CD4-positive, alpha-beta T cell treated with Interleukin-4 for 1 hour (primary cell): Measurements from ENCODE around the gene RGN.
"Not testable (repeated sequence)": the region's sequence is repeated elsewhere in the genome, so short reads cannot be mapped to it uniquely, and the experiment has no call there.

Experiments
- DNase-seq, 2 donors: peaks; one replicate each; pipeline ENCODE4 v3.0.0-alpha.2; 2020 to 2022

Gene RGN

DNA sequence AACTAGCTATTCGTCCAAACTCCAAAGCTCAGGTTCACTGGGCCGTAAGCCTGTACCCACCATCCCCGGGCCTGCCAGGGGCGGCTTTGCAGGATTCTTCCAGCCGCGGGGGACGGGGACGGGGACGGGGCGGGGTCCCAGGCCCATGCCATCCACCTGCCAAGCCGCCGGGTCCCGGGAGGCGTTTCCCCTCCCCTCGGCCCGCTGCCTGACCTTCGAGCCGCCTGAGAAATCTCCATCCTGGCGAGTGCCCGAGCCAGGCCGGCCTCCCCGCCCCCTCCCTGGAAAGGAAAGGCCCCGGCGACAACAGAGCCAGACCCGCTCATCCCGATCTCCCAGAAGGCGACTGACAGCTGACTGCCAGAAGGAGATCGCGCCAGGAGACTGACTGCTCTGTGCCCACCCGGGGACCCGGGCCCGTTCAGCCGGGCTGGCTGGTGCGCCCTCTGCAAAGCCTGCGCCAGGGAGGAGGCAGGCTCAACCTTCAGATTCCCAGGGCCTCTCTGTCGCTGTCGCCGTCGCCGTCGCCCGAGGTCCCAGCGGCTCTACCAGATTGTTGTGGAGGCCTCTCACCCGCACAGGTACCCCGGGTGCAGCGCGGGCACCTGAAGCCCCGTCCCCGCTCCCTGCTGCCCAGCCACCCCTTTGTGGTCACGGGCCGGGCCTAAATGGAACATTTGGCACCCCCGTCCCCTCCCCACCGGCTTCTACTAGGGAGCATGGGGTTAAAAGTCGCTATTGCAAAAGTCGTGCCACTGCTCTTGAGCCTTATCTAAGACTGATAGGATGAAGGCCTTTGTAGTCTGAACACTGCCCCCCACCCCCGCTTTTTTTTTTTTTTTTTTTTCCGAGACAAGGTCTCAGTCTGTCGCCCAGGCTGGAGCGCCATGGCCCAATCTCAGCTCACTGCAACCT lies at the start of gene RGN:
RGN (plus strand) TSS at position 315 of the 915 bp plus-strand sequence. CDS start 2,702 bp downstream, outside the sequence.
- no peak for DNase-seq

DNA sequence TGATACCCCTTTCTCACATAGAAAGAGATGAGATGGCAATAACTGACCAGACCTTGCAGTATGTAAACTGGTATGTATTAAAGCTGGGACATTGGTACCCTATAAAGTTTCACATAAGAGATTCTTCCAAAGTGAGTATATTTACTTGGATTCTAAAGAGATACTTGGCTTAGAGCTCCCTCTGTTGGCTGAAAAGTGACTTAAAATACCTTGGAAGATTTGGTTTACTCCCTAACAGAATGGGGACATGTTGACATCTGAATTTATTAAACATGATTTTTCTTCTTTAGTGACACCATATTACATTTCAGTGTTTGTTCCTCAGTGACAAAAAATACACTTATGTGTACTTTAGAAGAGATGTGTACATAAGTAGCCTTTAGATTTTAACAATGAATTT lies 47.9 kb upstream of the RGN start:
- peak in 1 of 2 donors; percentile 43 for DNase-seq

DNA sequence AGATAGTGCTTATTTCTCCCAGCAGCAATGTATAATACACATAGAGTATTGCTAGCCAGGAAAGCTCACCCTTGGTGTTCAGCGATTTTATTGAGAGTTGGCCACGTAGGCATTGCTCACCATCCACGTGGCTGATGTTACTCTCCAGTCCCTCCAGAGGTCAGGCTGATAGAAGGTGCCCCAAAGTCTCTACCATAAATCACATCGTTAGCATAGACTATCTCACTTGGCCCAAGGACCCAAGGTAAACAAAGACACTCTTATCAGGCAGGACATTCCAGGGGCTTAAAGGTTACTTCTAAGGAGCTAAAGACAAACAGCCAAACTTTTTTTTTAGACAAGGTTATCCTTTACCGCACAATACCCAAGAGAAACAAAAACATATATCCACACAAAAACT lies 30.3 kb upstream of the RGN start:
- no peak for DNase-seq

DNA sequence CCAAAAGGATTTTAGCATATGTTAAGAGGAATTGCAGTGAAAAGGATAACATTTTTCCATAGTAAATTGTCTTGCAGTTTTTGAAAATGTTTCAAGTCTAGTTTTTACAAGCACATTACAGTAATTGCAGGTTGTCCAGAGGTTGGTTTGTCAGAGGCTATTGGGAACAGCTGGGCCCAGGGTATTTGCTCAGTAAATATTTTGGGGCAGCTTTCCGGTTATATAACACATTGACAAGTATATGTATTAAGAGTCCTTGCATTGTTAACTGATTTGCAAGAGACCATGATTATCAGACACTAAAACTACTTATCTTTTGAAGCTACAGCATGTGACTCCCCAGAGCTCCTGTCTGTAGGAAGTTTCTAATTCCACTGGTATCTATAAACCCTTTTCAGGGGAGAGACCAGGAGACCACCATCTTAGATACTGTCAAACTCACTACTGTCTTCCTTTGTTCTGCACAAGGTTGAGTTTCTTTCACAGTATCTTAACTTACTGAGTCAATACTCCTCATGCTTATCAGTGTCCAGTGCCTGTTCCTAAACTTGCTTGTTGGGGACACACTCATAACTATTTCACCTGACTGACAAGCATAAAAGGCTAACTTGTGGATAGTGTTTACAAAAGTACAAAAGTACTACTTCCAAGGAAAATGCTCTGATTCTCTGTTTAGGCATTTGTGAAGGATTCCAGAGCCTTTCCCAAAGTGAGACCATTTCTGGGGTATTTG lies 18.9 kb upstream of the RGN start:
- no peak for DNase-seq

DNA sequence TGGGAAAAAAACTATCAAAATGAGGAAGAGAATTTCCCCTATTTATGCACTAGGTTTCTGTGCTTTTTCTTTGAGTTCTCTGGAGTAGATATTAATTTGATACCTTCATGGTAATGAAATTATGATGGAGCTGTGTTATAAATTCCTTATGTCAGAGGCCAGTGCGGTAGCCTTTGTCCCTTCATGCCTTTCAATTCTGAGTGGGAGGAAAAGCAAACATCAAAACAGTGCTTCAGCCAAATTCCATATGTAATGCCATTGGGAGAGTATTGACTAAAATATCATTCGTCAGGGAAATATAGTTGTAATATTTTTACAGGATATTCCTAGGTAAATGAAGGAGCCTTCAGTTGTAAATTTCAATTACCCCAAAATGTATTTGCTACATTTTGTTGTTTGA lies 17.5 kb upstream of the RGN start:
- DNase-seq: no peak

DNA sequence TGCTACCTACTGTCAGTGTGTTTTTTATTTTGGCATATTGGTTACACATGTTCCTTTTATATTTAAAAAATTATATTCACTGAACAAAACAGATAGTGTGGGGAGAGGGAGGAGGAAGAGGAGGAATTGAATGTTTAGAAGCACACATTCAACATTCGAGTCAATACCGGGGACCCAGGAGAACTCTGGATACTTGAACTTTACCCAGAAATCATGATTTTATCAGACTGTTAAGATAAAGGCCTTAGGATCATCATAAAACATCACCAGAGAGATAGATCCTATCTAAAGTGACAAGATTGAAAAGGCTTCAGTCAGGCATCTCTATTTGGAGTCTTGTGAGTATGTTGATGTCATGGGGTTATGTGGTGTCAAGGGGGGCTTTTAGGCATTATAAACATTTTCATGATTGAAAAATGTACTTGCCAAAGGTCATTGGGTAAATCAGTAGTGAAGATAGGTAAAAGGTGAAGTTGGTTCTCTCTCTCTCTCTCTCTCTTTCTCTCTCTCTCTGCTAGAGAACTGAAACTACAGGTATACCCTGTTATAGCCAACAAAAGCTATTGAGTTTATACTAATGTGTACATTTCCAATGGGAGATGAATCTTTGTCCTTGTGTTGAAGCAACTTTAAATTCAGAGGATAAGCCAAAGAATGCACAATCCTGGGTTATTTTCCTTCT lies 16.9 kb upstream of the RGN start:
- DNase-seq: no peak

DNA sequence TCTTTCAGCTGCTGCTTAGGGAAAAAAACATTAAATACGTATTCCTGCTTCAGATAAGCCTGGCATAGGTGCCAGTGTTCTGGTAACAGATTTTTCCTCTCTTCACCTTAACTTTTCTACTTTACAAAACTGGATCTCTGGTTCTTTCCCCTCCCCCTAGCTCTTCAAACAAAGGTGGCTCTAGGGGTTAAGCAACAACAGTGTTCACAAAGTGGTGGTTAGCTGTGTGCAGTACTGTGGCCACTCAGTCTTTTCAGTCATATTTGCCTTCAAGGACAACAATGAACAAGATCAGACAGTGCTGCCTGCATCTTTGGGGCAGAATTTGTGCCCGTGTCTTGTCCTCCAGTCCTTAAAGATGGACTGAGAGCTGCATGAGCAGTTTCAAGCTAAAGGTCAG lies 15.1 kb upstream of the RGN start:
- no peak for DNase-seq

DNA sequence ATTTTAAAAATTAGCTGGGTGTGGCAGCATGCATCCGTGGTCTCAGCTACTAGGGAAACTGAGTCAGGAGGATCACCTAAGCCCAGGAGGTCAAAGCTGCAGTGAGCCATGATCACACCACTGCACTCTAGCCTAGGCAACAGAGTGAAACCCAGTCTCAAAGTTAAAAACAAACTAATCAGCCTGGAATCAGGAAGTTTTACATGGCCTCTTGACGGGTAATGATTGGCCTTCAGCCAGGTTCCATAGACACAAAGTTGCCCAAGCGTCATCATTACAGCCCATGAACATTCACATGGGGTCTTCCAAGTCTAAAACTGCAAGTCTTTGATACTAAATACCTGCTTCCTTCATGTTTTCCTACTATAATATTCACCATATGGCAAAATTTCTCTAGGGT lies 10.0 kb upstream of the RGN start:
- no peak for DNase-seq

DNA sequence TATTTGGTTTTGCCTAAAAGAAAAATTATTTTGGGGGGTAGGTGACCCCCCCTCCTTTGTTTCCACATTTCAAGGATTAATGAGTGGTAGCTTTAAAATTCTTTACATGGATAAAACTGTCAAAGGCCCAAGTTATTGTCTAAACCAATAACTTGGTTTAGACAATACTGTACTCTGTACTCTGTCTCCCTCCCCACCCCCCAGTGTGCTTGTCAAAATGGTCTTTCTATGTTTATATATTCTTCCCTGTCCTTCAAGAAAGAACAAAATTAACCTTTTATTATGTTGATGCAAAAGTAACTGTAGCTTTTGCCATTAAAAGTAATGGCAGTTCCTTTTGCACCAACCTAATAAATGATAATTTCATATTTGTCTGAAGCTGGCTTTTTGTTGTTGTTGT lies 9.5 kb upstream of the RGN start:
- DNase-seq: no peak

DNA sequence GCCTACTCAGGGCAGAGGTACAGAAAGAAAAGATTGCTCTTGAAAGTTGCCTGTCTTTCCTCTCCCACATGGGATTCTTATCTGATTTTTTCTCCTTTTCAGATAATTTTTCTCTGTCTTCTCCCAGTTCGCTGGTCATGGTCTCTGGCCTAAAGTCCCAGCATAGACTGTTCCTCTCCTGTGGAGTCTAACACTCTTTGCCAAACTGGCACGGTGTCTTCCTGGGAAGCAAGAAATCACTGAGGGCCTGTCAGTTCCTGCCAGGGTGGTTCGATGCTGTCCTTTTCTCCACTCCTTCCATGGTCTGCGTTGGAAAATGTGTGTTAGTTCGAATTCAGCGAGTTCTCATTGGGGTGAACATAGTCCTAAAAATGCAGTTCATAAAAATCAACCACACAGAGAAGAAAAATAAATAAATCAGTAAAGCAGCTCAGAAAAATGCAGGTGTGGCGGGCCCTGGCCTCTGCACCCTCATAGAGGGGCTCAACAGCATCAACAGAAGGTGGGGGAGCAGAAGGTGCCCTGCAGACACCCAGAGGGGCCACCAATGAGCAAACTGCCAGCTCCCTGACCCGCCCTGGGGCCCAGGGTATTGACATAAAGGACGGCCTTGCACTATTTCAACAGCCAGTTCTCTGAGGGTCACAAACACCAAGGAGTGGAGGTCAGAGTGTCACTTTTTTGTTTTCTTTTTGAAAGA lies 2.1 kb downstream of the RGN start:
- DNase-seq: no peak

DNA sequence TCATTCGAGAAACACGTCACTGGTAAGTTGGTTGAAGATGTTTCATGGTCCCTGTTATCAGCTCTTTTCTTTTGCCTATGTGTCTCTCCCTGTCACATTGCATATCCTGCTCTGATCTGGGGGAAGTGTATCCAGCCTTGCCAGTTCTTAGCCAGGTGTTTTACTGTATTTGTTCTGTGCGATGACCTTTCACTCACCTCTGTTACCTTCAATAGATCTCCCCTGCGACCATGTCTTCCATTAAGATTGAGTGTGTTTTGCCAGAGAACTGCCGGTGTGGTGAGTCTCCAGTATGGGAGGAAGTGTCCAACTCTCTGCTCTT lies 2.6 kb downstream of the RGN start:
- DNase-seq: no peak

DNA sequence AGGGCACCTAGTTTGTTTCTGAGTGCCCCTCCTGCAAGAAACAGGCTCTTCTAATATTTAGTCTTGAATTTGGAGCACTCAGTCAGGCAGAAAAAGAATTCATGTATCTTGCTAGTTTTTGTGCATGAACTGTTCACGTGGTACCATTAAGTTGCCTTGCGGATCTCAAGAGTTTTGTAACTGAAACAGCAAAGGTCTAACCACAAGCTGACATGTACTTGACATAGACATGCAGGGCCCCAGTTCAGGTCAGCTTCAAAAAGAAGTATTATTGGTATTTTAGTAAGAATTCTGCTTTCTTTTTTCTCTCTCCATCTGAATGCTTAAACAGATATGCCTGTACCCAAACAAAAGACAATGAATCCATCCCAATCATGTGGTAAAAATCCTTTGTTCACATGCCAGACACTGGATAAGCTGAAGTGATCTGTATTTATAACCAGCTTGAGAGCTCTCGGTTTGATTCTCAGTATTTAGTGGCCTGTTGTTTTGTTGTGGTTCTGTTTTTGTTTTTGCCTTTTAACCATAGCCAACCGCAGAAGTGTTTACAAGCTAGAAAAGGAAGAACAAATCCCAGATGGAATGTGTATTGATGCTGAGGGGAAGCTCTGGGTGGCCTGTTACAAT lies 13.0 kb downstream of the RGN start:
- no peak for DNase-seq

DNA sequence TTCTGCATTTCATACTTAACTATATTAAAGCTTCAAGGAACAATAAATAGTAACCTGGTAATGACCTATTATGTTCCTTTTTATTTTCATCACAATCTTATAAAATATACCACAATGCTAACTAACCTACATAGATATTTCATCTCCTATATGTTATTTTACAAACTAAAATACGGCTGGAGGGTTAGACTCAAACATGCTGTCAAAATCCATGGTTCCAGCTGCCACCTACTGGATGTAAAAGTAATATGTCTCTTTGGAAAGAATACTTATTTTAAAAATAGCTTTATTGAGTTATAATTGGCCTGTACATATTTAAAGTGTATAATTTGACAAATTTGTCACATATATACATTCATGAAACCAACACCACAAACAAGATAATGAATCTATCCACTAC lies 15.0 kb downstream of the RGN start:
- DNase-seq: peak in 1 of 2 donors; percentile 20

DNA sequence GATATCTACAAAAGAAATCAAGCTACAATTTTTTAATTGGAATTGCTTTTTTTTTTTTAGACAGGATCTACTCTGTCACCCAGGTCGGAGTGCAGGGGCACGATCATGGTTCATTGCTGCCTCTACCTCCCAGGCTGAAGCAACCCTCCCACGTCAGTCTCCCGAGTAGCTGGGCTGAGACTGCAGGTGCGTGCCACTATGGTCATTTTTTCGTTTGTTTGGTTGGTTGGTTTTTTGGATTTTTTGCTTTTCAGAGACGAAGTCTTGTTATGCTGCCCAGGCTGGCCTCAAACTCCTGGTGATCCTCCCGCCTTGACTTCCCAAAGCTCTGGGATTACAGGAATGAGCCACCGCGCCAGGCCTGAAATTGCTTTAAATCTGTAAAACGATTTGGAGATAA lies 15.6 kb downstream of the RGN start:
- no peak for DNase-seq

DNA sequence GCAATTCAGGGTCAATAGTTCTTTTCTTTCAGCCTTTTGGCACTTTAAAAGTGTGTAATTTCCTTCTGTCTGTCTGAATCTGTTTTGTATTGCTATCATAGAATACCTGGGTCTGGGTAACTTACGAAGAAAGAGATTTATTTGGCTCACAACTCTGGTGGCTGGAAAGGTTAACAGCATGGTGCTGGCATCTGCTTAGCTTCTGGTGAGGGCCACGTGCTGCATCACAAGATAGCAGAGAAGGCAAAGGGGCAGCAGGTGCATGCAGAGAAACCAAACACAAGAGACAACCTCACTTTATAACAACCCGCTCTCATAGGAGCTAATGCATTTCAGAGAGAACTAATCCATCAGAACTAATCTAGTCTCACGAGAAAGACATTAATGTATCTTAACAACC lies 18.8 kb downstream of the RGN start:
- DNase-seq: no peak

DNA sequence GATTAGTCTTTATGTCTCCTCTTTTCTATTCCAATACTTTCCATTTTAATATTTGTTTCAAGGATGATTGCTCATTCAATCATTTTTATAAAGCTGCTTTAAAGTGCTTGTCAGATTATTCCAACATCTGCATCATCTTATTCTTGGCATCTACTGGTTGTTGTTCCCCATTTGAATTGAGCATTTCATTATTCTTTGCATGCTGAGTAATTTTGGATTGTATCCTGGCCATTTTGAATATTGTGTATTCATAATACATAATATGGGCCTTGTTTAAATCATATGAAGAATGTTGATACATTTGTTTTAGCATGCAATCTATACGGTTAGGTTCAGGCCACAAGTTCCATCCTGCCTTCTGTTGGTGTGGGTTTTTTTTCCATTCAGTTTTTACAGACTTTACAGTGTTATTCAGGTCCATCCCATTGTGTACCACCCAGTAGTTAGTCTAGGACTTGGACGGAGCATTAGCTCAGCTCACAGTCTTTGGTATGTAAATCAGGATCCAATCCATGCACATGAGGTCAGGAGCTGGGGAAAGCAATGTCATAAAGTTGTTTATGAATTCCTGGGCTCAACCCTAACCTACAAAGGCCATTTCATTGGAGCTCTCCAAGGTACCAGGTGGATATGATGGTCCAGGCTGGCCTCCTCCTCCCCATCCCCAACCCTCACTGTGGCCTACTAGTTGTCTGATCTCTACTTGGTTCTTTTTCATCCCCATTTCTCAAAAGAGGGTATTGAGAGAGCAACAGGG lies 20.3 kb downstream of the RGN start:
- DNase-seq: no peak

DNA sequence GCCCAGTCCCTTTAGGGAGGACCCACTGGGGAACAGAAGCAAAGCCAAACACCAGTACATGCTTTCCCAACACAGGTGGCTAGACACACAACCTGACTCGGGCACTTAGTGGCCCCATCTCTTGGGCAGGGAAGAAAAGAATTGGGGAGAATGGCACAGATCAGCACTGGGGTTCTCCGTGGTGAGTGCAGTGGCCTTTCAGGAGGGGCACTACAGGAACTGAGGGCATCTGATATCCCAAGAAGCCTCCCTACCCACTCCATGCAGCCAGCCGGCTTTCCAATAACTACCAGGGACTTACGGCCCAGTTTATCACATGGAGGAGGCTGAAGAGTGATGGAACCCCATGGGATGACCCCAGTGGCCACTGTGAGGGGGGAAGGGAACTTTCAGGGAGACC lies 23.0 kb downstream of the RGN start:
- DNase-seq: no peak

DNA sequence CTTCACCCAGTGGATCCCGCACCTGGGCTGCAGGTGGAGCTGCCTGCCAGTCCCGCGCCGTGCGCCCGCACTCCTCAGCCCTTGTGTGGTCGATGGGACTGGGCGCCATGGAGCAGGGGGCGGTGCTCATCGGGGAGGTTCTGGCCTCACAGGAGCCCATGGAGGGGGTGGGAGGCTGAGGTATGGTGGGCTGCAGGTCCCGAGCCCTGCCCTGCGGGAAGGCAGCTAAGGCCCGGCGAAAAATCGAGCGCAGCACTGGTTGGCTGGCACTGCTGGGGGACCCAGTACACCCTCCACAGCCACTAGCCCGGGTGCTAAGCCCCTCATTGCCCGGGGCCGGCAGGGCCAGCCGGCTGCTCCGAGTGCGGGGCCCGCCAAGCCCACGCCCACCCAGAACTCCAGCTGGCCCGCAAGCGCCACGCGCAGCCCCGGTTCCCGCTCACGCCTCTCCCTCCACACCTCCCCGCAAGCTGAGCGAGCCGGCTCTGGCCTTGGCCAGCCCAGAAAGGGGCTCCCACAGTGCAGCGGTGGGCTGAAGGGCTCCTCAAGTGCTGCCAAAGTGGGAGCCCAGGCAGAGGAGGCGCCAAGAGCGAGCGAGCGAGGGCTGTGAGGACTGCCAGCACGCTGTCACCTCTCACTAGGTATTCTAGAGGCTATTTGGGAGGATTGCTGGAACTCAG lies 32.8 kb downstream of the RGN start:
- not testable (repeated sequence) for DNase-seq

DNA sequence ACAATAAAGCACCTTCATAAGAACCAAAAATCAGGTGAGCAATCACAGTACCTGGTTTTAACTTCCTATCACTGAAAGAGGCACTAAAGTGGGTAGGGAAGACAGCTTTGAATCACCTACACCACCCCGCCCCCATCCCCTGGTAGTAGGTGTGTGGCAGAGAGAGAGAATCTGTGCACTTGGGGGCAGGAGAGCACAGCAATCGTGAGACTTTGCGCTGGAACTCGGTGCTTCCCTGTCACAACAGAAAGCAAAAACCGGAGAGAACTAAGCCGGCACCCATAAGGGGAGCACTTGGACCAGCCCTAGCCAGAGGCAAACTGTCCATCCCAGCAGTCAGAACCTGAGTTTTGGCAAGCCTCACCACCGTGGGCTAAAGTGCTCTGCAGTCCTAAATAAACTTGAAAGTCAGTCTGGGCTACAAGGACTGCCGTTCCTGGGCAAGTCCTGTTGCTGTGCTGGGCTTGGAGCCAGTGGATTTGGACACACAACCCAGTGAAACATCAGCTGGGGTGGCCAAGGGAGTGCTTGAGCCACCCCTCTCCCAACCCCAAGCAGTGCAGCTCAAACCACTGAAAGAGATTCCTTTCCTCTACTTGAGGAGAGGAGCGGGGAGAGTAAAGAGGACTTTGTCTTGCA lies 34.2 kb downstream of the RGN start:
- no peak for DNase-seq

DNA sequence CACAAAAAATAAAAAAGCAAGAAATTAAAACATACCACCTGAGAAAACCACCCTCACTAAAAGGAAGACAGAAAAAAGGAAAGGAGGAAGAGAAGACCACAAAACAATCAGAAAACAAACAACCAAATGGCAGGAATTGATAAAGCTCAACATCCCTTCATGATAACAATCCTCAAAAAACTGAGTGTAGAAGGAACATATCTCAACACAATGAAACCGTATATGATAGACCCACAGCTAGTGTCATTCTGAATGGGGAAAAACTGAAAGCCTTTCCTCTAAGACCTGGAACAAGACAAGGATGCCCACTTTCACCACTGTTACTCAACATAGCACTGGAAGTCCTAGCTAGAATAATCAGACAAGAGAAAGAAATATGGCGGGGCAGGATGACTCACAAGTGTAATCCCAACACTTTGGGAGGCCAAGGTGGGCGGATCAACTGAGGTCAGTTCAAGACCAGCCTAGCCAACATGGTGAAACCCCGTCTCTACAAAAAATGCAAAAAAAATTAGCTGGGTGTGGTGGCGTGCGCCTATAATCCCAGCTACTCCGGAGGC lies 38.4 kb downstream of the RGN start:
- not testable (repeated sequence) for DNase-seq
